GM21723 (cell line): ENCODE measurements around the gene GKAP1.
"Not testable (repeated sequence)": the region's sequence is repeated elsewhere in the genome, so short reads cannot be mapped to it uniquely, and the experiment has no call there.

Experiments
- ATAC-seq: cut with Tn5 transposase; IDR thresholded peaks from one replicate; pipeline ENCODE4 v1.9.1; 2021; ENCODE audit warnings: mild to moderate bottlenecking, moderate library complexity; ENCODE audit not compliant: unreplicated experiment

Gene GKAP1

DNA sequence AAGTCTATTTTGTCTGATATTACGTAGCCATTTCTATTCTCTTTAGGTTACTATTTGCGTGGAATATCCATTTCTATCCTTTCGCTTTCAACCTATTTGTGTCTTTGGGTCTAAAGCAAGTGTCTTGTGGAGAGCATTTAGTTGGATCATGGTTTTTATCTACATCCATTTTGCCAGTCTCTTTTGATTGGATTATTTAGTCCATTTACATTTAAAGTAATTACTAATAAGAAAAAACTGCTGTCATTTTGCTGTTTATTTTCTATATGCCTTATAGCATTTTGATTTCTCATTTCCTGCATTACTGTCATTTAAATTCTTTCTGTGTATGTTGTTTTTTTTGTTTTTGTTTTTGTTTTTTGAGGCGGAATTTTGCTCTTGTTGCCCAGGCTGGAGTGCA lies 83.8 kb downstream of the GKAP1 start:
- no peak for ATAC-seq

DNA sequence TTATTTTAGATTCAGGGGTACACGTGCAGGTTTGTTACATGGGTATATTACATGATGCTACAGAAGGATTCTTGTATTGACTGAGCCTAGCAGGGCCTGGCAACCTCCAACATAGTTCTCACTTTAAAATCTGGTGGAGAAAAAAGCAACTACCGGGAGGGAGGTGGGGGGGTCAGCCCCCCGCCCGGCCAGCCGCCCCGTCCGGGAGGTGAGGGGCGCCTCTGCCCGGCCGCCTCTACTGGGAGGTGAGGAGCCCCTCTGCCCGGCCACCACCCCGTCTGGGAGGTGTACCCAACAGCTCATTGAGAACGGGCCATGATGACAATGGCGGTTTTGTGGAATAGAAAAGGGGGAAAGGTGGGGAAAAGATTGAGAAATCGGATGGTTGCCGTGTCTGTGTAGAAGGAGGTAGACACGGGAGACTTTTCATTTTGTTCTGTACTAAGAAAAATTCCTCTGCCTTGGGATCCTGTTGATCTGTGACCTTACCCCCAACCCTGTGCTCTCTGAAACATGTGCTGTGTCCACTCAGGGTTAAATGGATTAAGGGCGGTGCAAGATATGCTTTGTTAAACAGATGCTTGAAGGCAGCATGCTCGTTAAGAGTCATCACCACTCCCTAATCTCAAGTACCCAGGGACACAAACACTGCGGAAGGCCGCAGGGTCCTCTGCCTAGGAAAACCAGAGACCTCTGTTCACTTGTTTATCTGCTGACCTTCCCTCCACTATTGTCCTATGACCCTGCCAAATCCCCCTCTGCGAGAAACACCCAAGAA lies 88.8 kb downstream of the GKAP1 start:
- not testable (repeated sequence) for ATAC-seq

DNA sequence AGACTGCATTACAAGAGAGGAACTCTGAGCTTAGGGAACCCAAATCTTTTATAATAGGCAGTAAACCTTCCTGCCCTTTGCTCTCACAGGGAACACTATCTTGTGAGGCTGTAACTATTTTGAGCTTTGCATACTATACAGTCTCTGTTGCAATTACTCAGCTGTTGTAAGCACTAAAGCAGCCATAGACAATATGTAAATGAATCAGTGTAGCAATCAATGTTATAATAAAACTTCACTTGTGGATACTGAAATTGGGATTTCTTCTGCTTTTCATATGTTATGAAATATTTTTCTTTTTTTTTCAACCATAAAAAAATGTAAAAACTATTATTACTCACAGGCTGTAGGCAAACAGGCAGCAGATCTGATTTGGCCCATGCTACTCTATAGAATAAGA lies 93.1 kb downstream of the GKAP1 start:
- no peak for ATAC-seq

DNA sequence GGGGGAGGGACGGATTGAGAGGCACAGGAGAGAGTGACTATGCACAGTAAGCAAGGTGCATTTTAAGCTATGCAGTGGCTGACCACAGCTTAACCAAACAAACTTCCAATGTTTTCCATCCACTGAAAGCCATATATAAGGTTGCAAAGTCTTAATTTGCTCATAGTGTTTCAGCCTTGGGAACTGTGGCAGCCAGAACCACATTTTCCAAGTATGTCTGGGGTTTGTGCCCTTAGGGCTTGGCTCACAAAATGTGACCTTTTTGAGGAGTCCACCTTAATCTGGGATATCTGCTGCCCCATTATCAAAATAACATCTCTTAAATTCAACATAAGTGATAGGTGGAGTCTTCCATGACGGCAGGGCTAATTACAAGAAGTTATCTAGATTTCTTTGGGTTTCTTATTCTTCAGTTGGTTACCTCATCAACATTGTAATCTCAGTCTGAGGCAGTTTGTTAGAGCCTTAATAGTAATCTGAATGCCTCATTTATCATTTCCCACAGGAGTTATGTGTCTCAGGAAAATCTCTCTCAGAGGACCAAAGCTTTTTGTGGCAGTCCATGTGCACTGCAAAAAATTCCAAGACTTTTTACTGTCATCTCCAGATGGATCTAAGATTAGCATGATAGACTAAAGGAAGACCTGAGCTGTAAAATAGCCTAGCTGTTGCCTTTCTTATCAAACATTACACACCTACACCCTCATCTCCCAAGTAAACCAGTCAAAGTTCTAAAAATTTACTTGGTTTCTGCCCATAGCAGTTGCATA lies 94.7 kb downstream of the GKAP1 start:
- no peak for ATAC-seq

DNA sequence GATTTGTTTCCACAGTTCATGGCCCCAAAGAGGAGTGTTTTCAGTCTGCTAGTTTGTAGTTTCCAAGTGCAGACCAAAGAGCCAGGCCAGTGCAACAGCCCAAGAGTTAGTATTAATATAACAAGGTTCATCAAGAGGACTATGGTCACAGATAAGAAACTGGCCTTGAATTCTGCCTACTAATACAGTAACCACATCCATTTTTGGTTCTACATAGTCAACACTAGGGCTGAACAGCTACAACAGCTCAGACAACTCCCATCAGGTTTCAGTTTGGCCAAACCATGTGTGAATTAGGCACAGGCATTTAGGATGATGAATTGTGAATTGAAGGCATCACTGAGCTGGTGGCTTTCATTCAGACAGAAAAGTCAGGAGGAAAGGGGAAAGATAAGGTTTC lies 96.1 kb downstream of the GKAP1 start:
- no peak for ATAC-seq

DNA sequence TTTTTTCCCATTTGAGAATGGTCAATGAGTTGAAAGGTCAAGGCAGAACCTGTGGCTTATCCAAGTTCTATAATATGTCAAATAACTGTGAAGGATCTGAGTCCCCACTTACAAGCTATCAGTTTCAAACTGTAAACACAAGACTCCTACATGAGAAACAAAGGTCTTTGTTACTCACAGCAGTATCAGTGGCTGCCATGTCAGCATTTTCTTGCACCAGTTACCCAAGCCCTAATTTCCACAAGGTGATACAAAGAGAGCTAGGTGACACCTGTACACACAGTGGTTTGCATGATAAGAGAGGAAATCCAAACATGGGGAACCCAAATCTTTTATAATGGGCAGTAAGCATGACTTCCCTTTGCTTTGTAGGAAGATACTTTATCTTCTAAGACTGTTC lies 101.8 kb downstream of the GKAP1 start:
- no peak for ATAC-seq

DNA sequence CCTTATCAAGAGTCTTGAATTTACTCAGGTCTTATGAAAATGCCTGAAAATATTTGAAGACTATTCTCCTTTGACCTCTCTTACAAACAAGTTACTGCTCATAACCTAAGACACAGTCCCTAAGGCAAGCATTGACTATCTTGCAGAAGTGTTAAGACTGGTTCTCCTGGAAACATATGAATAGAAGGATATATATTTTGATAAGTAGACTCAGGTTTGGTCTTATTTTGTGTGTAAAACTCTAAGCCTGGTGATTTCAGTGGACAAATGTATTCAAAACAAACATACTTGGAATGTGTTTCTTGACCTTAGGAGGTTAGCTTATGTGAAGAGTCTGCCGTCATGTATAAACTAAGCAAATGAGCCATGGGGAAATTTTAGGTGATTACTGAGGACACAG lies 102.3 kb downstream of the GKAP1 start:
- ATAC-seq, result no peak

DNA sequence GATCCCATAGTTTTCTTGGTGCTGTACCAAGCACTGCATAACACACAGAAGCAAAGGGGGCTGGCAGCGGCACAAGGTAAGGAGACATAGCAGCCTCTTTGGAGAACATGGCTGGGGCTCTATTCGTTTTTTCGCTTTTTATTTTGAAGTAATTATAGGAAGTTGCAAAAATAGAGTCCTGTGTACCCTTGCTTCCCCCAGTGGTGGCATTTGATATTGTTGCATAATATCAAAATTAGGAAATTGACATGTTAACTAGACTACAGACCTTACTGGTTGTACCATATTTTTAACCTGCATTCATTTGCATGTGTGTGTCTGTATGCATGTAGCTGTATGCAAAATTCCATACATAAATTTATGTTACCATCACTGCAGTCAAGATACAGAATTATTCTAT lies 103.2 kb downstream of the GKAP1 start:
- no peak for ATAC-seq

DNA sequence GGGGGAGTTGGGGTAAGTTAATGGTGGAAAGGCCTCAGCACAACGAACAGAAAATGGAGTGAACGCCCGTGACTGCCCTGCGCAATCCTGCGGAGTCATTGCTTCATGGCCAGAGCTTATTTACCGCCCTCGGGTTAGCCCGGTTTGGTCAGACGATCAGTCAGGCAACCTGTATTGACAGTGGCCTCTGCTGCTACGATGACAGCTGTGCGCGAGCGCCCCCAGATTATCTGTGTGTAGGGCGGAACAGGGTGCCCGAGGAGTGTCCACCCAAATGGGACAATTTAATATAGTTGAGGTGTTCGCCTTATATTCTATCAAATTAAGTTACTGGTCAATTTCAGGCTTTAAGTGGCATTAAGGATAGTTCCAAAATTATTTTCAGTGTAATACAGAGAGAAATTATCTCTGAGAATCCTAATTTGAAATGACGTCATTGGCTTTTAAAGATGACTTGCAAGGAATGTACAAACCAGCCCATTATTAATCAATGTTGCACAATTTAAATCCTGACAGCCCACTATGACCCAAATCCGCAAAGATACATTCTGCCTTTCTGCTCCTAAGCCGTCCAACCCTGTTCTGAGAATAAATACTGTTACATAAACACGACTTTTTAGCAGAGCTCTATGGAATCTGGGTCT lies 108.9 kb downstream of the GKAP1 start:
- peak; percentile 62 for ATAC-seq

DNA sequence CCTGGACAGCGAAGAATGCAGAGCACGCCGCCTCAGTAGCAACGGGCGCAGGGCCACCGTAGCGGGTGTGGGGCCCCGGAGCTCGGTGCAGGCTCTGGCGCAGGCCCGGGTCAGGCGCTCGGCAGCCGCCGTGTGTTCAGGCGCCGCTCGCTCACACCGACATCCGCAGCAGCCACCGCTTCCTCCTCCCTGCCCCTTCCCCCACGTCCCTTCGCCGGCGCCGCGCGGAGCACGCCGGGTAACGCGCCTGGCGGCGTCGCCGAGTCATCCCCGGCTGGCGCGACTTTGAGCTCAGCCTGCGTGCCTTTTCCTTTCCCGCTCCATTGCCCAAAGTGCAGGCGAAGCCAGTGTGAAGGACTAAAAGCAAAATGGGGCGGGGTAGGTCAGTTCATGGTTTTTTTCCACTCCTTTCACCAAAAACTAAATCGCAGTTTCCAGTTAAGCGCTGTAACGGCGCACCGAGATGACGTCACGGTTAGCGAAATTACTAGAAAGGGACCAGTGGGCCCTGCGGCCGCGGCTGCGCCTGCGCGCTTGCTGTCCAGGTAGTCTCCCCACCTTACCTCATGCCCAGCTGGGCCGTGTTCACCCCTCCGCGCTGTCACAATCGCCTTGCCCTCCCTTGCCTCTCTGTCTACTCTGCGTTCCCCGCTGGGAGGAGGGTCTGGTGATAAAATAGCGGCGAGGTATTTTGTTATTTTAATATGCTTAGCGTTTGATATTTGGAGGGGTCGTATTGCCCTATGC lies 109.6 kb downstream of the GKAP1 start, which contains the start of gene UBQLN1:
UBQLN1 (minus strand) TSS at position 191 of the 747 bp plus-strand sequence. CDS start 279 bp downstream, outside the sequence.
- peak; percentile 80 for ATAC-seq

DNA sequence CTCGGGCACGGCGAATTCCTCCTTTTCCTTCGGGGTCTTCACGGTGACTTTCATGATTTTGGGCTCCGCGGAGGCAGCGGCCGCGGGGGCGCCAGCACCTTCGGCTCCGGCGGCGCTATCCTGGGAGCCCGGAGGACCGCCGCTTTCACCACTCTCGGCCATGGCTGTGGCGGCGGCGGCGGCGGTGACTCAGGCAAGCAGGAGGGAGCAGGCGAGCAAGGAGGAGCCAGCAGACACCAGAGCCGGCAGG lies 110.1 kb downstream of the GKAP1 start:
- ATAC-seq, result peak; percentile 60

DNA sequence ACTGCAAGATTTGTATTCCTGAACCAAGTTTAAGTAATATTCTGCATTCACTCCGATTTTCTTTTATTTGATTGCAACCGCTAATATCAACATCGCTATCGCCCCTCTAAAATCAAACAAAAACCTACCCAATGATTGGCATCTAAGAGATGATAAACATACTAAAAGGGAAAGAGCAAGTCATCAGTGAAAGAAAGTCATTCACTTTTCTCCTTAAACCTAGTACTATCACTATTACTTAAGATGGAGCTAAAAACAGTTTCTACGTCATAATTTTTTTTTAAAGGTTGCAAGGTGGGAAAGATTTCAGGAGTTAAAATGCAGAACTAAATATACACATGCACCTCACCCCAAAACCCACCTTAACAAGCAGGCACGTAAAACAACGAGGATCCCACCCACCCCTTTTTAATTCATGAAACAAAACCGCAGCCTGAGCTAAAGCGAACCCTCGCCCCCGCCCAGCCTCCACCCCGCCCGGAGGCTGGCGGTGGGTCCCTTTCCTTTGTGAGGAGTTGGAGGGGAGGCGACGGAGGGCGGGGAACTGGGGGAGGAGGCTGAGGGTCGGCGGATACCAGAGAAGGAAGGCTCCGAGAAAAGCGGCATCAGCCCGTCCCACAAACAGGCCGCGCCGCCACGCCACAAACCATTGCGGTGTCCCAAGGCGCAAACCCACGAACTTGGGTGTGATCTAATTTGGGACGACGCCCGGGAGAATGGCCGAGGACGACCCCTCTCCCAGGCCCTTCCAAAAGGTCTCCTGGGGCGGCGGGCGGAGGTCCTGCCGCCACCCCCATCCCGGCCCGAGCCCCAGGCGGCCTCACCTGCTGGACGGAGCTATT lies 110.7 kb downstream of the GKAP1 start:
- peak; percentile 23 for ATAC-seq

DNA sequence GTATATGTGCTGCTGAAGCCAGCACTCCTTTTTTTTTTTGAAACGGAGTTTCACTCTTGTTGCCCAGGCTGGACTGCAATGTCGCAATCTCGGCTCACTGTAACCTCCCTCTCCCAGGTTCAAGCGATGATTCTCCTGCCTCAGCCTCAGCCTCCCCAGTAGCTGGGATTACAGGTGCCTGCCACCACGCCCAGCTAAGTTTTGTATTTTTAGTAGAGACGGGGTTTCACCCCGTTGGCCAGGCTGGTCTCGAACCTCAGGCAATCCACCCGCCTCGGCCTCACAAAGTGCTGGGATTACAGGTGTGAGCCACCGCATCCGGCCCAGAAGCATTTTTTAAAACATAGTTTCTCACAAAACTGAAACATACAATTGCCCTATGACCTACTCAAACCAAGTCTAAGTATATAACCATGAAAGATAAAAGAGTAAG lies 112.3 kb downstream of the GKAP1 start:
- not testable (repeated sequence) for ATAC-seq

DNA sequence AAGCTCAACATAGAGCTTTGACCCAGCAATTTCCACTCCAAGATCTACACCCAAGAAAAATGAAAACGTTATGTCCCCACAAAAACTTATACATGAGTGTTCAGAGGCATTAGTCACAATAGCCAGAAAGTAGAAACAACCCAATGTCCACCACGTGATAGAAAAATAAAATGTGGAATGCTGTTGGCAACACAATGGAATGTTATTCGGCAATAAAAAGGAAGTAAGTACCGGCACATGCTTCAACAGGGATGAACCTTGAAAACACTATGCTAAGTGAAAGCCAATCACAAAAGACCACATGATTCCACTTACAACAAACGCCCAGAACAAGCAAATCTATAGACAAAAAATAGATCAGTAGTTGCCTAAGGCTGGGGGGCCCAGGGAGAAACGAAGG lies 115.8 kb downstream of the GKAP1 start:
- no peak for ATAC-seq

DNA sequence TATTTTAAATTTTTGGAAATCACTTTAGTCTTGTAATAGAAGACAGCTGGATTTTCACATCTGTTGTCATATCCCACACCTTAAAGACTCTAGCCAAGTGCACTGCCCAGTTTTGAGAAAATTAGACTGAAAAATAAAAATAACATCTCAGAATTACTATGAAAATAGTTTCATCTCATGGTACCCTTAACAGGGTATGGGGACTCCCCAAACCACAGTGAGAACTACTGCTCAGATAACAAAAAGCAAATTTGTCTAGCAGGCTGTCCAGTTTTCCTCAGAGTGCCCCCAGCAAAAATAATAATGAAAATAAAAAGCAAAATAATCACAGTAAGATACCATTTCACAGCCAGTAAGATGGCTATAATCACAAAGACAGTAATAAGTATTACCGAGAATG lies 116.3 kb downstream of the GKAP1 start:
- ATAC-seq, result no peak

DNA sequence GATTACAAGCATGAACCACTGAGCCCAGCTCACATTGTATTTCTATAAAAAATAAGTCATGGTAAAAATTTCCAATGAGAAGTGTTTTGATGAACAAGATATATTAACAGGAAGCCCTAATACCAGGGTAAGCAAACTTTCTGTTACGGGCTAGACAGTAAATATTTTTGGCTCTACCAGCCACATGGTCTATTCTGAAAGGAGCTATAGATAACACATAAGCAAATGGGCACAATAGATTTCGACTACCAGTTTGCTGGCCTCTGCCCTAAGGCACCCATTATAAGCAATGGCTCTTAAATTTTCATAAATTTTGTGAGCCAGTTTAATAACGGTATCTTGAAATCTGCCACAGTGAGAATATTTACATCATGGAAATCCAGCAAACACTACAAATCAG lies 118.0 kb downstream of the GKAP1 start:
- peak; percentile 34 for ATAC-seq

DNA sequence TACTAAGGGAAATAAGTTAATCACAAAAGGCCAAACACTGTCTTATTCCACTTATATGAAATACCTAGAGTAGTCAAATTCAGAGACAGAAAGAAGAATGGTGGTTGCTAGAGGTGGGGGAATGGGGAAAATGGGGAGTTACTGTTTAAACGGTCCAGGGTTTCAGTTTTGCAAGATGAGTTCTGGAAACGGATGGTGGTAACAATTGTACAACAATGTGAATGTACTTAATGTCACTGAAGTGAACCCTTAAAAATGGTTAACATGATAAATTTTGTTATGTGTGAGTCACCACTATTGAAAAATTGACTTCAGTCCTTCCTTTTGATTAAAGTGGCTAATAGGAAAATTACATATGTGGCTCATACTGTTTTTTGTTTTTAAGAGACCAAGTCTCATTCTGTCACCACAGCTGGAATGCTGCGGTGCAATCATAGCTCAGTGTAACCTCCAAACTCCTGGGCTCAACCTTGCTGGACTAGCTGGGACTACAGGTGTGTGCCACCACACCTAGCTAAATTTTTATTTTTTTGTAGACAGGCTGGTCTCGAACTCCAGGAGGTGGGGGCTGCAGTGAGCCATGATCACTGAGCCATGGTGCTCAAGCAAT lies 118.5 kb downstream of the GKAP1 start:
- ATAC-seq, result peak; percentile 29

DNA sequence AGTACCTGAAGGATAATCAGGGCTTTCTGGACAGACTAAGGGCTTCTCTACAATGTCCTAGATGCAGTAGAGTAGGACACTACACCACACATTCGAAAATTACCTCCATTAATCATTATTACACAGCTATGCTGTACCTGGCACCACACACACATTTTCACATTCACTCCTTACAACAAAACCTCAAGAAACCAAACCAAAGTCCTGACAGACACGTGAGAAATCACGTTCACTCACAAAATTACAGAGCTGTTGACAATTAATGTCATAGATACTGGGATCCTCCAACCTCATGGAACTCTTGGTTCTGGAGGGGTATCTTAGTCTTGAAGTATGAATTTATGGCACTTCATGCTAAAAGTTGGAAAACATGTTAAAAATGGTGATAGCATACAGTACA lies 126.1 kb downstream of the GKAP1 start:
- ATAC-seq, result no peak
